GM18868 (cell line): ENCODE data around the gene SLITRK6.
"Not testable (repeated sequence)": the region's sequence is repeated elsewhere in the genome, so short reads cannot be mapped to it uniquely, and the experiment has no call there.

Experiments
- ATAC-seq: cut with Tn5 transposase; IDR thresholded peaks from one replicate; pipeline ENCODE4 v1.9.1; 2021; ENCODE audit warnings: mild to moderate bottlenecking, moderate library complexity; ENCODE audit not compliant: unreplicated experiment

The SLITRK6 gene

GRCh38 chr13:85799097-85799582 is at the start of gene SLITRK6:
Gene SLITRK6, minus strand, starts transcription at chr13:85799419. Its CDS starts 2,911 bp downstream, at chr13:85796508.
- ATAC-seq = no peak

- ATAC-seq = no peak
Observed at GRCh38 chr13:85847012-85847411, 47.8 kb upstream of the SLITRK6 start.

- peak; percentile 70 for ATAC-seq
Observed at GRCh38 chr13:85841427-85841826, 42.2 kb upstream of the SLITRK6 start.

GRCh38 chr13:85833921-85834320 is 34.7 kb upstream of the SLITRK6 start:
- no peak for ATAC-seq

- peak; percentile 67 for ATAC-seq
Observed at GRCh38 chr13:85828094-85828684, 29.0 kb upstream of the SLITRK6 start.

GRCh38 chr13:85825454-85825853 is 26.2 kb upstream of the SLITRK6 start:
- no peak for ATAC-seq

- no peak for ATAC-seq
Observed at GRCh38 chr13:85823832-85824231, 24.6 kb upstream of the SLITRK6 start.

GRCh38 chr13:85819513-85819912 is 20.3 kb upstream of the SLITRK6 start:
- no peak for ATAC-seq

GRCh38 chr13:85816413-85816812 is 17.2 kb upstream of the SLITRK6 start:
- ATAC-seq = no peak

GRCh38 chr13:85812282-85812681 is 13.1 kb upstream of the SLITRK6 start:
- ATAC-seq = no peak

GRCh38 chr13:85808811-85809210 is 9.6 kb upstream of the SLITRK6 start:
- ATAC-seq = no peak

- ATAC-seq = peak; percentile 82
Observed at GRCh38 chr13:85806553-85807175, 7.4 kb upstream of the SLITRK6 start.

GRCh38 chr13:85798556-85798955 is 663 bp downstream of the SLITRK6 start:
- no peak for ATAC-seq

- no peak for ATAC-seq
Observed at GRCh38 chr13:85797311-85797710, 1.9 kb downstream of the SLITRK6 start.

- ATAC-seq = no peak
Observed at GRCh38 chr13:85785205-85785604, 14.0 kb downstream of the SLITRK6 start.

- peak; percentile 51 for ATAC-seq
Observed at GRCh38 chr13:85772367-85772766, 26.9 kb downstream of the SLITRK6 start.

GRCh38 chr13:85771856-85772255 is 27.4 kb downstream of the SLITRK6 start:
- ATAC-seq = peak; percentile 48

- ATAC-seq = no peak
Observed at GRCh38 chr13:85768946-85769345, 30.3 kb downstream of the SLITRK6 start.

- ATAC-seq = no peak
Observed at GRCh38 chr13:85755123-85755522, 44.1 kb downstream of the SLITRK6 start.

- ATAC-seq = not testable (repeated sequence)
Observed at GRCh38 chr13:85743201-85743770, 55.9 kb downstream of the SLITRK6 start.
